ENCODE data around the gene JAM2. TPM values are rescaled to one million over a fixed set of nuclear protein-coding genes. Genes with fewer than 3 reads are reported as not detected.
"Not testable (repeated sequence)": the region's sequence is repeated elsewhere in the genome, so short reads cannot be mapped to it uniquely, and the experiment has no call there.

JAM2 gene
- polyA plus RNA-seq, 3 donors from 2014 or later = not detected

DNA sequence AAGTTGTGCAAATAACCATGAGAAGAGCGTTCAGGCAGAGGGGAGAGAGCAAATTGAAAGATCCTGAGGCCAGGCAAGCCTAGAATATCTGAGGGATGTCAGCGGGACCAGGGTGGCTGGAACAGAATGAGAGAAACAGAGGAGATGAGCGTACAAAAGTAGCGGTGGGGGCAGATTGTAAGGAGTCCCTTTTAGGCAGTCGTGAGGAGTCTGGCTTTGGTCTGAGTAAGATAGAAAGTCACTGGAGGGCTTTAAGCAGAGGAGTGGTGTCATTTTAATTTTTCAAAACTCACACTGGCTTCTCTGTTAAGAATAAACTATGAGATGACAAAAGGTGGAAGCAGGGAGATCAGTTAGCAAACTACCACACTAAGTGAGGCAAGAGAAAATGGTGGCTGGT lies 71.5 kb downstream of the JAM2 start:
- Mint-ChIP-seq H3K36me3 (no peaks in the 10 kb centered on the region), H3K27ac (peak overlapping the region in 1 of 6 donors; percentile 29), H3K4me1 (no peaks in the 10 kb centered on the region), H3K27me3 (ENCODE audit: low read depth in 3 of 3) (no peaks in the 10 kb centered on the region), H3K4me3 (no peak overlapping the region), H3K9me3 (no peaks in the 10 kb centered on the region)
- DNase-seq = no peak

DNA sequence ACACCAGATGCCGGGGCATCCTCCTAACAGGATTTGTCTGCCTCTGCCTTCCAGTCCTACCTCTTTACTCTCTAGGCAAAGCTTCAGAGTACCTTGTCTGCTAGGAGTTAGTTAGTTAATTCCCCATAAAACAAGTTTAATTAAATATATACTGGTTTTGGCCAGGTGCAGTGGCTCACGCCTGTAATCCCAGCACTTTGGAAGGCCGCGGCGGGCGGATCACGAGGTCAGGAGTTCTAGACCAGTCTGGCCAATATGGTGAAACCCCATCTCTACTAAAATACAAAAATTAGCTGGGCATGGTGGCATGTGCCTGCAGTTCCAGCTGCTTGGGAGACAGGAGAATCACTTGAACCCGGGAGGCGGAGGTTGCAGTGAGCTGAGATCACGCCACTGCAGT lies 75.0 kb downstream of the JAM2 start:
- H3K9me3 Mint-ChIP-seq; H3K4me1 Mint-ChIP-seq; DNase-seq; H3K27ac Mint-ChIP-seq; H3K4me3 Mint-ChIP-seq; H3K27me3 Mint-ChIP-seq (ENCODE audit: low read depth in 3 of 3); H3K36me3 Mint-ChIP-seq: not testable (repeated sequence)

DNA sequence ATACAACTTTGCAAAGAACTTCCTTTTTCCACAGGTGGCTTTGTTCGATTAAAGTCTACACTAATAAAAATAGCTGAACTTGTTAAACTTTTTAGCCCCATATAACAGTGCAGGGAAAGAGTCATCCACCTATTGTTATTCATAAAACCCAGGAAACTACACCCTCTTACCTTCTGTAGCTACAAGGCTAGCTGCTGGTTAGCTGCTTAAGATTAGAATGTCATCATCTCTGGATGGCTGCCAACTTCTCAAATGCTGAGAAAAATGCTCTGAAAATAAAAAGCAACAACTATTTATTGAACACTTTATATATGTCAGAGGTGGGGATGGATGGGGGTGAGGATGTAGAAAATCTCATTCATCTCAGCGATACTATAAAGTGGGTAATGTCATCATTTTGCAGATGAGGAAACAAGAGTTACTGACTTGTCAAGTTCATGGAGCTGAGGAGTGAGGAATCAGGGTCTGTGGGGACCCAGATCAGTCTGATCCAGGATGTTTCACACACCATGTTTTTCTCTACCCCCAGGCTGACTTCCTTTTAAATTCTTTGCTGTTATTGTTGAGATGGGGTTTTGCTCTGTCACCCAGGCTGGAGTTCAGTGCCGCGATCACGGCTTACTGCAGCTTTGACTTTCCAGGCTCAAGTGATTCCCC lies 78.6 kb downstream of the JAM2 start:
- H3K4me1 Mint-ChIP-seq = no peaks in the 10 kb centered on the region

DNA sequence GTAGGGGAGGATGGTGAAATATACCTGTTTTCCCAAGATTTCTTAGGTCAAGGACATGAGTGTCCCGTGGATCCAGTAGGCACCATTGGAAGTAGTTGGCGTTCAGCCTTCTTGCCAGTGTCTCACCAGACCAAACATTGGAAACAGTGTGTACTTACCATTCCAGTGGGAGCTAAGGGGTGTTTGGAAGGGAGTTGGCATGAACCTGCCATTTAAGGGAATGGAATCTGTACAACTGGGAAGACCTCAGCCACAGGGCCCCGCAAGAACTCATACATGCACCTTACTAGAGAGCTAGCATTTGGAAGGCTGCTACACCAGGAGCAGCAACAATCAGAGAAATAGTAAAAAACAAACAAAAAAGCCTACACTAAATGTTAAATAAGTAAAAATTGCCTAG lies 82.9 kb downstream of the JAM2 start:
- no peak for DNase-seq
- no peak overlapping the region for H3K27ac Mint-ChIP-seq
- H3K36me3 Mint-ChIP-seq = peaks cover 11 to 38% (median 22%) of the 10 kb centered on the region in 3 donors
- no peaks in the 10 kb centered on the region for H3K9me3 Mint-ChIP-seq
- no peak overlapping the region for H3K4me3 Mint-ChIP-seq
- H3K4me1 Mint-ChIP-seq = no peaks in the 10 kb centered on the region
- peaks cover 0 to 3% (median 0%) of the 10 kb centered on the region in 3 donors for H3K27me3 Mint-ChIP-seq (ENCODE audit: low read depth in 3 of 3)

More for the DNA sequence above, 78.6 kb downstream of the JAM2 start:
- no peaks in the 10 kb centered on the region for H3K9me3 Mint-ChIP-seq
- peaks cover 0 to 3% (median 0%) of the 10 kb centered on the region in 3 donors for H3K27me3 Mint-ChIP-seq (ENCODE audit: low read depth in 3 of 3)
- no peak for DNase-seq
- no peak overlapping the region for H3K4me3 Mint-ChIP-seq
- peak overlapping the region in 1 of 6 donors; percentile 24 for H3K27ac Mint-ChIP-seq
- H3K36me3 Mint-ChIP-seq = peaks cover 9 to 17% (median 12%) of the 10 kb centered on the region in 3 donors

DNA sequence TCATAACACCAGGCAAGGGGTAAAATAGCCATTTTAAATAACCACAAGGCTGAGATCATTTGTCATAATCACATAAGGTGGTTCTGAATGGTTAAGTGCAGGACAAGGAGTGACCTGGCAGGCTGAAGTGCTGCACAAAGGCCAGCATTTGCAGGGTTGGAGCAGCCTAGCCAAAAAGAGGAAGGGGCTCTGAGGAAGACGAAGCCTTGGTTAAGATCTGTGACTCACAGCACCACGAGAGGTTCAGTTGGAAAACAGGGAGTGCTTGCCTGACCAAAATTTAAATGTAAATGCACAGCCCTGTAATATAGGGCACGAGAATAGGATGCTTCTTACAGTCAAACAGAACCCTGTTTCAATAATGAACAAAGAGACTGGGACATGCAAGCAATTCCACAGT lies 83.6 kb downstream of the JAM2 start:
- H3K36me3 Mint-ChIP-seq = peaks cover 10 to 39% (median 22%) of the 10 kb centered on the region in 3 donors
- H3K27me3 Mint-ChIP-seq (ENCODE audit: low read depth in 3 of 3) = peaks cover 0 to 3% (median 0%) of the 10 kb centered on the region in 3 donors
- no peaks in the 10 kb centered on the region for H3K9me3 Mint-ChIP-seq
- H3K4me3 Mint-ChIP-seq = no peak overlapping the region
- H3K4me1 Mint-ChIP-seq = no peaks in the 10 kb centered on the region
- peak overlapping the region in 1 of 6 donors; percentile 0 for H3K27ac Mint-ChIP-seq
- no peak for DNase-seq

DNA sequence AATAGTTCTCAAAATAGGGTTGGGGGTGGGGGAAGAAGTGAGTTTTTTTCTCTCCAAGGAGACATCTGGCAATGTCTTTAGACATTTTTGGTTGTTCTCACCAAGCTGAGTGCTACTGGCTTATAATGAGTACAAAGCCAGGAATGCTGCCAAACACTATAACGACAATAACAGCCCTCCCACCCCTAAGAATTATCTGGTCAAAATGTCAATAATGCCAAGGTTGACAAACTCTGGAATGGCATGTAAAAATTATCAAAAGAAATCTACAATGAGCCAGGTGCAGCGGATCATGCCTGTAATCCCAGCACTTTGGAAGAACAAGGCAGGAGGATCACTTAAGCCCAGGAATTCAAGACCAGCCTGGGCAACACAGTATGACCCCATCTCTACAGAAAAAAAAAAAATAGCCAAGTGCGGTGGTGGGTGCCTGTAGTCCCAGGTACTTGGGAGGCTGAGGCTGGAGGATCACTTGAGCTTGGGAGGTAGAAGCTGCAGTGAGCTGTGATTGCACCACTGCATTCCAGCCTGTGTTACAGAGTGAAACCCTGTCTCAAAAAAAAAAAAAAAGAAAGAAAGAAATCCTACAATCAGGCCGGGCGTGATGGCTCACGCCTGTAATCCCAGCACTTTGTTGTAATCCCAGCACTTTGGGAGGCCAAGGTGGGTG lies 93.2 kb downstream of the JAM2 start:
- H3K9me3 Mint-ChIP-seq = no peaks in the 10 kb centered on the region
- peaks cover 9 to 16% (median 12%) of the 10 kb centered on the region in 3 donors for H3K27me3 Mint-ChIP-seq (ENCODE audit: low read depth in 3 of 3)
- H3K36me3 Mint-ChIP-seq = peaks cover 9 to 22% (median 10%) of the 10 kb centered on the region in 3 donors
- no peak overlapping the region for H3K27ac Mint-ChIP-seq
- no peak for DNase-seq
- H3K4me1 Mint-ChIP-seq = peaks cover 33 to 43% of the 10 kb centered on the region in 2 donors
- peak overlapping the region in 2 of 5 donors; percentile 4 to 12 for H3K4me3 Mint-ChIP-seq

DNA sequence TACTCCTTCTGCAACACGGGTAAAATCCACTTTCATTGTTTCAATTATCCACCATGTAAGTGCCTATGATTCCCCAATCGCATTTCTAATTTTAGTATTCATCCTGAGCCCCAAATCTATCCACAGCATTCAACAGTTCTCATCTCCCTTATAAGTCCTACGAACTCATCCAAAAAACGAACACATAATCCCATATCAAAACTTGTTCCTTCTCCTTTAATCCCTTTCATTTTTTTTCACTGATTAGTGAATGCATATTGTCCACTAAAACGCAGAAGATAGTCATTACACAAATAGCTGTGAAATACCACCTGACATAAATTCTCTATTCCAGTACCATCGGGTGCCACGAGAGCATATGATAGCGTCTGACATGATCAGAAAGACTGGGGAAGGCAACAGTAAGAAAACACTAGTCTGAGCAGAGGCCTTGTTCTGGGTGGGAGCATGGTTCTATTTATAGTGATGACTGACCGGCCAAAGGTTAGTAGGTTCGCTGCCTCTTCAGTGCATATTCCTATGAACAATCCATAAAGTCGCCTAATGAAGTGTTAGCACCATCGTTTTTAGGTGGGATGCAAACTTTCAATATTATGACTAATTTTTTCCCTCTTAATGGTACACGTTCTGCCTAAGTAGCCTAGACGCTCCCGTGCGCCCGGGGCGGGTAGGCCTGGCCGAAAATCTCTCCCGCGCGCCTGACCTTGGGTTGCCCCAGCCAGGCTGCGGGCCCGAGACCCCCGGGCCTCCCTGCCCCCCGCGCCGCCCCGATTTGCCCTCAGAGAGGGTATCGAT lies 95.0 kb downstream of the JAM2 start:
- Mint-ChIP-seq H3K27ac (peak overlapping the region; percentile 97 to 100 (median 99)), H3K36me3 (peaks cover 4 to 9% (median 4%) of the 10 kb centered on the region in 3 donors), H3K9me3 (no peaks in the 10 kb centered on the region), H3K4me1 (peaks cover 38 to 61% of the 10 kb centered on the region in 2 donors), H3K27me3 (ENCODE audit: low read depth in 3 of 3) (peaks cover 9 to 16% (median 12%) of the 10 kb centered on the region in 3 donors), H3K4me3 (peak overlapping the region; percentile 99 to 100 (median 99))
- DNase-seq = peak in 2 of 3 donors; percentile 5 to 17

DNA sequence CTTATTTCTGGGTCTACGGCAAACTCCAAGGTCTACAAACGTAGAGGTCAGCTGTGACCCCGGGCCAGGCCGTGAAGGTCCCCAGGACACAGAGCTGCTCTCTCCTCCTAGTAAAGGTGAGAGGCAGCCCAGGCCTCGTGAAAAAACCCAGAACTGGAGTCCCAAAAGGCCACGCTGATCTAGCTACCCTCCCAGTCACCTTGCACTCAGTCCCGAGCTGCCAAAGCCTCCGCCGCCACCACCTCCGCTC lies 95.5 kb downstream of the JAM2 start:
- H3K4me3 Mint-ChIP-seq = peak overlapping the region; percentile 99 to 100 (median 99)
- H3K4me1 Mint-ChIP-seq = peaks cover 41 to 67% of the 10 kb centered on the region in 2 donors
- no peaks in the 10 kb centered on the region for H3K9me3 Mint-ChIP-seq
- peaks cover 9 to 16% (median 12%) of the 10 kb centered on the region in 3 donors for H3K27me3 Mint-ChIP-seq (ENCODE audit: low read depth in 3 of 3)
- peak overlapping the region; percentile 97 to 100 (median 99) for H3K27ac Mint-ChIP-seq
- H3K36me3 Mint-ChIP-seq = peaks cover 4% of the 10 kb centered on the region in 3 donors
- DNase-seq = no peak

DNA sequence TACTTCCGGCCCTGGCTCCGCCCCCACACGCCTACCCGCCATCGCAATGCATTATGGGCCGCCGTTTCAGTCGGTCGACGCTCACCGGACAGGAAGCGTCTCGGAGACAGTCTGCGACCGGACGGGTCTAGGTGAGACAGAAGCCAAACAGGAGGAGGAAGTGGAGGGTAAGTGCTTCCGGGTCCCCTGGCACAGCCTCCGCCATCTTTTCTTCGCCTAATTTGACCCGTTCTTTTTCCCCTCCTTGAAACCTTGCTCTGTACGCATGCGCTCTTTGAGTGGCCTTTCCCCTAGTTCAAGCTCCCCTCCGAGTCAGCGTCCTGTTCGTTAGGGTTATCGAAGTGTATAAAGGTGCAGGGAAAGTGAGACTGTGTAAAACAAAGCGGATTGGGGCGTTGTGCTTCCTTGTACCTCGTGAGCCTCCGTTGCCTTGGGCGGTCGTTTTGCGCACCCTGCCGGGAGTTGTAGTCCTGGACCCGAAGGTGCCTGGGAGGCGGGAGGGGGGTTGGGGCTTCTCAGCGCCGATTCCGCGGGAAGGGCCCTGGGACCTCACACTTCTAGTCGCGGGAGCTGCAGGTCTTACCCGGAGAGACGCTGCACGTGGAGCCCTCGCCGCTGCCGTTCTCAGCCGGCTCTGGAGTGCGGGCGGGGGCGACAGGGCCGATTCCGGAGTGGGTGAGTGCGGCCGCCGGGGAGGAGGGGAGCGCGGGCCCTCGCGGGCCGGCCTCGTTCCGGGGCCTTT lies 96.0 kb downstream of the JAM2 start, which contains the start of the genes ATP5PF and GABPA:
TSS of gene ATP5PF (minus strand) at position 1 of the 742 bp plus-strand sequence. CDS start 5,110 bp downstream, outside the sequence.
TSS of gene GABPA (plus strand) at position 69 of the 742 bp plus-strand sequence. CDS start 6,627 bp downstream, outside the sequence.
- Mint-ChIP-seq H3K4me1 (peaks cover 42 to 71% of the 10 kb centered on the region in 2 donors), H3K4me3 (peak within 1 kb of the TSS; percentile 99 to 100 (median 99)), H3K36me3 (peaks cover under 1 to 2% (median 1%) of the 10 kb centered on the region in 3 donors), H3K9me3 (no peaks in the 10 kb centered on the region), H3K27ac (peak within 1 kb of the TSS; percentile 97 to 100 (median 99)), H3K27me3 (ENCODE audit: low read depth in 3 of 3) (peaks cover 9 to 16% (median 12%) of the 10 kb centered on the region in 3 donors)
- DNase-seq = peak; percentile 96 to 98 (median 97)

DNA sequence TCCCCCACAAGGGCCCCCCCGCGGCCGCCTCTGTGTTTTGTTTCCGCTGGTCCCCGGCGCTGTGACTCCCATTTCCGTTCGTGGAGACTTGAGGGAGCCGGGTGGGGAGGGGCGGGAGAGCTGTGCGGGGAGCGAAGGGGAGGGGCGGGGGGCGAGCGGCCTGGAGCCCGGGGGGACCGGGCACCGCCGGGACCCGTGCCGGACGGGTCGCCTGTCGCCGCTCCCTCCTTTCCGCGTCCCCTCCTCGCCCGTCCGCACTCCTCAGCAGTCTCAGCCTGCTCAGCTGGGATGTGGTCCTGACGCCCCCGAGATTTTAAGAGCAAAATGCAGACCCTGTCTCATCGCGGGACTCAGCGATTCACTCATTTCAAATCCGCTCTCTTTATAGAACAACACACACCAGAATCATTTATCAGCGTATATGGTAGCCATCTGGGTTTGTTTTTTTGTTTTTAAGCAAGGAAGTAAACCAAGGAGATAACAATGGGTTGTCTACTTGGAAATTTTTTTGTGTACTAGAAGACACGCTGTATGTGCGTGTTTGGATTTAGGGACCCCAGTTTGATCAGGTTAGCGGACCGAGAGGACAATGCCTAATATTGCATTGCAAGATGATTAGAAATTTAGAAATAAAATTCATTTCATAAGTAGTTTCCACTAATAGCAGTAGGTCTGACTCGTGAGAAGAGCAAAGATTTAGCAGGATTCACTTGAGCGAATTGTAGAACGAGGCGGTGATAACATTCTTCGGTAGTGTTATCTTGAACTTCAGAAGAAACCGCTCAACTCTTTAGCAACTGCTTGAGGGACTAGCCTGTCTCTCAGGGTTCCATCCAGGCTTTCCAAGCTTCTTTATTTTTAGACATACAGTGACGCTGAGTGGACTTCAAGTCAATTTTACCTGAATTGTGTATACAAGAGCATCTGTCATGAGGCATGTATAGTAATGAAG lies 96.9 kb downstream of the JAM2 start:
- no peaks in the 10 kb centered on the region for H3K9me3 Mint-ChIP-seq
- H3K4me1 Mint-ChIP-seq = peaks cover 40 to 74% of the 10 kb centered on the region in 2 donors
- H3K27ac Mint-ChIP-seq = peak overlapping the region; percentile 96 to 99 (median 97)
- peak overlapping the region; percentile 95 to 100 (median 99) for H3K4me3 Mint-ChIP-seq
- H3K27me3 Mint-ChIP-seq (ENCODE audit: low read depth in 3 of 3) = peaks cover 9 to 16% (median 12%) of the 10 kb centered on the region in 3 donors
- DNase-seq = no peak
- no peaks in the 10 kb centered on the region for H3K36me3 Mint-ChIP-seq

DNA sequence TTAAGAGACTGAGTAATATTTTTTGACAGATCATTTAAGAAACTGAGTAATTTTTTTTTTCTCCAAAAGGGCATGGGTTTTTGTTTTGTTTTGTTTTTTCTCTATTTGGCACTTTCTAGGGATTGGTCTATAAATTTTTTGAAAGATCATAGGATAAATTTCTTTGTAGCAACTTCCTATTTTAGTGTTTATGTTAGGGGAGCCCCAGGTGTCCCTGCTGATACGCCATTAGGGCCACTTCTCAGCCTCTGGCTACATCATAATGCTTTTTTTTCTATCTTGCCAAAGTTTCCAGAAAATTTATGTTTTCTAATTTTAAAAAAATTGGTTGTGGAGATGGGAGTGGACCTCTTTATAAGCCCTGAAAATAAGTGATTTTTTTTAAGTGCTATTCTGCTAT lies 98.4 kb downstream of the JAM2 start:
- no peak for DNase-seq
- H3K27me3 Mint-ChIP-seq (ENCODE audit: low read depth in 3 of 3) = peaks cover 9 to 16% (median 12%) of the 10 kb centered on the region in 3 donors
- peaks cover 0 to 7% (median 0%) of the 10 kb centered on the region in 3 donors for H3K36me3 Mint-ChIP-seq
- H3K4me3 Mint-ChIP-seq = peak overlapping the region in 2 of 5 donors; percentile 35 to 95
- peaks cover 42 to 82% of the 10 kb centered on the region in 2 donors for H3K4me1 Mint-ChIP-seq
- H3K27ac Mint-ChIP-seq = peak overlapping the region in 2 of 6 donors; percentile 21 to 52
- no peaks in the 10 kb centered on the region for H3K9me3 Mint-ChIP-seq

DNA sequence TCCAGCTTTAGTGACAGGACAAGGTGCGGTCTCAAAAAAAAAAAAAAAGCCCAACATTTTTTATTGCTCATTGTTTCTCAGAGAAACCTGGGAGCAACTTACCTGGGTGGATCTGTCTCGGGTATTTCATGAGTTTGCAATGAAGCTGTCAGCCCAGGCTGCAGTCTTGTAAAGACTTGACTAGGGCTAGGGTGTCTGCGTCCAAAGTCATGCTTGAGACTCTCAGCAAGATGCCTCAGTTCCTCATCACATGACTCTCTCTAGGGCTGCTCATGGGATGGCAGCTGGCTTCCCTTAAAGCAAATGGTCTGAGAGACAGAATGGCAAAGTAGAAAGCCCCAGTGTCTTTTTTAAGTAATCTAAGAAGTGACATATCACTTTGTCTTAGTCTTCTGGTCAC lies 103.8 kb downstream of the JAM2 start:
- H3K4me1 Mint-ChIP-seq = peaks cover 9 to 45% of the 10 kb centered on the region in 2 donors
- no peaks in the 10 kb centered on the region for H3K9me3 Mint-ChIP-seq
- H3K4me3 Mint-ChIP-seq = no peak overlapping the region
- no peak for DNase-seq
- no peaks in the 10 kb centered on the region for H3K27me3 Mint-ChIP-seq (ENCODE audit: low read depth in 3 of 3)
- H3K27ac Mint-ChIP-seq = no peak overlapping the region
- peaks cover 0 to 14% (median 0%) of the 10 kb centered on the region in 3 donors for H3K36me3 Mint-ChIP-seq
